Stimulated activated CD8-positive, alpha-beta memory T cell treated with anti-CD3 and anti-CD28 coated beads, Interleukin-15, amount 100 ng/mL, for 48 hours (primary cell): ENCODE data around the gene TSPEAR.

Experiments used
- DNase-seq, 2 donors: peaks; one replicate each; pipeline ENCODE4 v3.0.0-alpha.2; 2020; ENCODE audit warnings: low read depth in 2 of 2

Gene TSPEAR

DNA sequence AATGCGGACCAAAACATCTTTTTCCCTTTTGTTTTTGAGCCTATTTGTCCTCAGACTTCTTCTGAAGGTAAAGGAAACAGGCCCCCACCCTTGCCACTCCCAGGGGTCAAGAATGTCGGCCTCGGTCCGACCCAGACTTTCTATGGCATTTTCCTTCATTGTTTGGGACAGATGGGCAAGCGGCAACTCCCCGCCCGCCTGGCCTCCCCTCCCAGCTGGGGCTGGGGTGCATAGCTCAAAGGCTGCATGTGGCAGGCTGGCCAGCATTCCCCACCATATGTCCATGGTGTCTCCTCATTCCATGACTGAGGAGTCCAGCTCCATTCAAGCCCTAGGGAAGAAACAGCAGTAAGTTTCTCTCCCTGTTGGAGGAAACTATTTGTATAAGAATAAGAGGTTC, 29.4 kb upstream of the TSPEAR start:
- no peak for DNase-seq

DNA sequence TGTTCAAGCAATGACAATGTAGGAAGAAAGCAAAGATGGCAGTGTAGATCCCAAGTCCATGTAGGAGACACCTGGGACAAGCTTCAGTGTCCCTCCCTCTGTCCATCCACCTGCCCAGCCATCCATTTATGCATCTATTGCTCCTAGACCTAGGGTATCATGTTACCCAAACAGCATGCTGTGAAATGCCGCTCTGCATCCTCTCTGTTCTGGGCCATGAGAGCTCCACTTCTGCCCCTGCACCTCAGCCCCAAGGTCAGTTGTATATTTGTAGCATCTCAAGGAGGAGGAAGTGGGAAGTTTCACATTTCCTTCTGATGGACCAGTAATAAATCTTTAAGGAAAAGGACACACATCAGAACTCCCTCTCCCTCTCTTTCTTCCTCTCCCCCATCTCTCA, 27.9 kb upstream of the TSPEAR start:
- DNase-seq = no peak

DNA sequence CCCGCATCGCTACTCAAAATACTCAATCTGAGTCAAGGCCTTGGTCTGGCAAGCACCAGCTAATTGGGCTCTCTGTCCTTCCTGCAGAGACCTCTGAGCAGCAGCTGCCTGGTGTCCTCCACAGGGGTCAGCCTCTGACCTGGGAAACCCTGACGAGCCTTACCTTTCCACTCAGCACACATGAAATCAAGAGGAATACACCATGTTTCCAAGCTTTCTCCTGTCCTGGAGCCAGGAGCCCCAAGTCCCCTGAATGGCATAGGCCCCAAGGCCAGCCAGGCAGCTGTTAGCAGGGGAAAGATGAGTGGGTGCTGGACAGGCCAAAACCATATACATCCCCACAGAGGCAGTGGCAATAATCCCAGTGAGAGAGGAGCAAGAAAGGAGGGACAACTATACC, 27.2 kb upstream of the TSPEAR start:
- DNase-seq = no peak

DNA sequence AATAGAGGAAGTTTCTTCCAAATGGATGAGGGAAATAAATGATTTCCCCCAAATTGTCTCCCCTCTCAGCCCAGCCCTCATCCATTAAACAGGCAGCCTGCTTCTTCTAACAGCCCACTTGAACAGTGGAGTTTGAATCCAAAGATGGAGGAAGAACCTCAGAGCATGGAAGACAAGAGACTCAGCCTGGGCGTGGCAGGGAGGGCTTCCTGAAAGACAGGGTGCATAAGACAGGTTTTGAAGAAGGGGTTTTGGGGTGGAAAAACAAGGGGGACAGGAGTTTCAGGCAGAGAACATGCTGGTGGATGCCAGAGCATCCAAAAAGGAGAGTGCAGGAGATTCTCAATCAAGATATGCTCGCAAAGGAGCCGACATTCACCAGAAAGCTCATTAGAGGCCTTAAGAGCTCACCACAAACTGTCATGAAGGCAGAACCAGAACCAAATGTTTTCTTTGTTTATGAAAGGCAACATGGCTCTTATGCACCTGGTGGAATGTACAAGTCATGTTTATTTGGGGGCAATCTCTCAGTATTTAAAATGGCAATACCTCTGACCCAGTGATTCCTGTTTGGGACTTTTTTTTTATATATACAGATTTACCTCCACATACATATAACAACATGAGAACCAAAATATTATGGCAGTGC, 26.5 kb upstream of the TSPEAR start:
- no peak for DNase-seq

DNA sequence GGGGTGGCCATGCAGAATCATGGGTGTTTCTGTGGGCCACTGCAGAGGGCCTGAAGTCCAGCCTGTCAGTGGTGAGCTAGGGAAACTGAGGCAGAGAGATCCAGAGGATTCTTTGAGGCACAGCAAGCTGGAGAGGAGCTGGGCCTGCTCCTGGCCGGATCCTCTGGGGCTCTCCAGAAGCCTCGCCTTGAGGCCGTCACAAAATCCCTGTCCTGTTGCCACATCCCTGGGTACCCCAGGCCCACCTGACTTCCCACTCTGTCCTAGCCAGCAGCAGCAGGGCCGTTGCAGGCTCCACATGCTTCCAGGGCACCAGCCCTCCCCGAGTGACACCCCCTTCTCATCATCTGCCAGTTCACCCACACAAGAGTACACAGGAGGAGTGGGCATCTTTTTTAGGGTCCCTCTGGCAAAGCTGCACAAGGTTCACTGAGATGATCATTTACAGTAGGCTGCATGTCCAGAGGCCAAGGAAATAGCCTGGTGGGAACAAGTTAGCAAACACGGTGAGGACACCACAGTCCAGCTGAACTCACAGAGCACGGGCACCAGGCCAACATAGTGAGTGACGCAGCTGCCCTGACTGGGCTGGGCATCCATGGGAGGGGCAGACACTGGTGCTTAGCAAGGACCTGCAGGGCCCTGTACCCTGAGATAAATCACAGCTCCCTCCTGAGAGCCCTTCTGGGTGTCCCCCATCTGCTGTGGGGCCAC, 25.1 kb upstream of the TSPEAR start:
- no peak for DNase-seq

DNA sequence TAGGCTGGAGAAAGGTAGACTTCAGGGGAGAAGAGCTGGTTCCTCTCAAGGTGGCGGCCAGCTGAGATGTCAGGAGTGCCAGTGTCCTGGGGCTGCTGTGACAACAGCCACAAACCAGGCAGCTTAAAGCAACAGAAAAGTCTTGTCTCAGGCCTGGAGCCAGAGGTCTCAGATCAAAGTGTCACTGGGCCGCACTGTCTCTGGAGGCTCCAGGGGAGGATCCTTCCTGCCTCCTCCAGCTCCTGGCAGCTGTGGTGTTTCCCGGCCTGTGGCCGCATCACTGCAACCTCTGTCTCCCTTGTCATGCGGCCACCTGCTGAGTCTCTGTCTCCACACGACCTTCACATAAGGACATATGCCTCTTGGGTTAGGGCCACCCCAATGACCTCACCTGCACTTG, 24.4 kb upstream of the TSPEAR start:
- no peak for DNase-seq

DNA sequence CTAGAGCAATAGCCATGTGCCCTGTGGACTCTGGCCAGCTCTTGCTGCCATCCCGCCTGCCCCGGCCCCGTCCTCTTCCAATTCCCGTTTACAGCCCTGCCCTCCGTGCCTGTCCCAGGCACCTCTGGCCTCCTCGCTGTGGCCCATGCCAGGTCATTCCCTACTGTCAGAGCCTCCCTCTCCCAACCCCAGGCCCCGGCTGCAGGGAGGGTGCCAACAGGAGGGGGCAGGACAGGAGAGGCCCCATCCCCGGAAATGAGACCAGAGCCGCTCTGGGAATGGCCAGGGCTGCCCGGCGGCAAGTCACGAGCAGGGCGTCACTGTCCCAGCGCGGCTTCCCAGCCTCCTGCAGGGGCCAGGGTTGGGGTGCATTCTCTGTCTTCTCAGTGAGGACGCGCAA, 23.5 kb upstream of the TSPEAR start:
- no peak for DNase-seq

DNA sequence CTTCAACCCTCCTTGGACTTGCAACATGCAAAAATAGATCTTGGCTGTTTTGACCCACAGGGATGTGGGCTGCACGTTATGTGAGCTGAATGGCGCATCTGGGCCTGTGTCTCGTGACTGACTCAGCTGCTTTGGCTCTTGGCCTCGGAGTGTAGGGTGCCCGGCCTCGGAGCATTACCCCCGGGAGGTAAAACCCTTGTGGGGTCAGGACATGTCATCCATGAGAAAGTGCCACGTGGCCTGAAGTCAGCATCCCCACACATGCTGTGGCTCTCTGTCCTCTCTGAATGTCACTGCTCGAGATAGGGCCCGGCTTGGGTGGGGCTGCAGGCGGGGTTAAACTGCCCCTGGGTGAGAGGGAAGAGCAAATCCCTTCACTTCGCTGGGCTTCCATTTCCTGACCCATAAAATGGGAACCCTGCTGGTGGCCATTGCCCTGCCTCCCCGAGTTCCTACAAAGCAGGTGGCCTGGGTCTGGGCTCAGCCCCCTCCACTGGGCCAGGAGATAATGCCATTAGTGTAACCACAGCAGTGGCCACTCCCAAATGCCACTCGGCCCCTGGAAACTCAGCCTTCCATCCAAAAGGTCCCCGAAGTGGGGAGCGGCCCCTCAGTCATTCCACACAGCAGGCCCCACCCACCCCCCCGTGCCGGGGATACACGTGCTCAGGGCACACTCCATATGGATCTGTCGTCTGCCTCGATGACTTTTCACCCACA, 22.8 kb upstream of the TSPEAR start:
- DNase-seq = no peak

- no peak for DNase-seq
Measured at GRCh38 chr21:44732956-44733355, 21.6 kb upstream of the TSPEAR start.

DNA sequence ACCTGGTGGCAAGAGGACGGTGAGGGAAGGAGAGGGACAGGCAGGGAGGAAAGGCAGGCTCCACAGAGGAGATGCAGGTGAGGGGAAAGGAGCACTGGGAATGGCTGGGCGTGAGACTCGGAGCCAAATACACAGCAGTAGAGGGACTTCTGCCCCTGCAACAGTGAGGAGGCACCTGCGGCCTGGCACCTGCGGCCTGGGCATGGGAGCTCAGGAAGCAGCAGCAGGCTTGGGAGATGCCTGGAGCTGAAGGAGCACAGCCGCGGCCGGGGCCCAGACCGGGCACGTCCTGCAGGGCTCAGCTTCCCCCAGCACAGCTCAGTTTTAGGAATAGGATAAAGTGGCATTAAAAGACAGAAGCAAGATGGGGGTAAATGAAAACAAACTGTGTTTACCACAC, 20.9 kb upstream of the TSPEAR start:
- DNase-seq = no peak

GRCh38 chr21:44730951-44731579, 19.7 kb upstream of the TSPEAR start:
- DNase-seq = no peak

GRCh38 chr21:44730028-44730395, 18.6 kb upstream of the TSPEAR start:
- no peak for DNase-seq

GRCh38 chr21:44729336-44730027, 18.1 kb upstream of the TSPEAR start:
- DNase-seq = no peak

DNA sequence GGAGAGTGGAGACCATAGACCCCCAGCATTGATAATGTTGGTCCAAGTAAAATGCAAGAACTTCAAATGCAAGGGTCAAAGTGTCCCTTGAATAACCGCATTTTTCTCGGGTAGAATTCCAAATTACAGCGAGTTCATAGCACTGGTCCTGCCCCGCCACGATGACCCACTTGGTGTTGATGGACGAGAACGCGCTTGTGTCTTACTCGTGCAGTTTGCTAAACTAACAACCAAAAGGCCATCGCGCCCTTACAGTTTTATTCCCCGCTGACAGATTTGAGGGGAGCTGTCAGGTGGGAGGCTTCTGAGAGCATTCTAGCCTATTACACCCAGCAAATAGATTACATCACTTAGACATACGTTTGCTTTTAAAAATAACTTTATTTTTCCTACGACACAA, 17.3 kb upstream of the TSPEAR start:
- DNase-seq = no peak

- DNase-seq = no peak
Measured at GRCh38 chr21:44727757-44728156, 16.4 kb upstream of the TSPEAR start.

- DNase-seq = no peak
Measured at GRCh38 chr21:44727321-44727720, 15.9 kb upstream of the TSPEAR start.

GRCh38 chr21:44726826-44727225, 15.5 kb upstream of the TSPEAR start:
- DNase-seq = no peak

- DNase-seq = no peak
Measured at GRCh38 chr21:44724926-44725325, 13.6 kb upstream of the TSPEAR start.

DNA sequence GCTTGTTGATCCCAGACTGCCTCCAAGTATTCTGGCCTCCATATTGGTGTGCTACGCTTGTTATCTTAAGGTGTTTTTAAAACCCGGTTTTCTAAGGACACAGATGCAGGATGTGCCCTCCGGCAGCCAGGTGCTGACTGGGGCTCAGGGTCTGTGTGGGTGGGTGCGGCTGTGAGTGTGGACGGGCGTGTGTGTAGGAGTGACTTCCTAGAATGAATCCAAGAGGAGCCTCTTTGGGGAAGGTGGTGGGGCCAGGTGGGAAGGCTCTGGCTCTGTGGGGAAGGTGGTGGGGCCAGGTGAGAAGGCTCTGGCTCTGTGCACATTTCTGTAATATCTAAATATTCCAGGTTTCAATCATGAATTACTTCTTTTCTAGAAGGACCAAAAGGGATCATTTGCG, 12.8 kb upstream of the TSPEAR start:
- DNase-seq = no peak

- DNase-seq = no peak
Measured at GRCh38 chr21:44723177-44724131, 12.1 kb upstream of the TSPEAR start.

GRCh38 chr21:44722731-44723130, 11.4 kb upstream of the TSPEAR start:
- DNase-seq = no peak
